Liver (tissue), 9 donors: ENCODE measurements around the gene RAB5B. TPM values are rescaled to one million over a fixed set of nuclear protein-coding genes. Genes with fewer than 3 reads are reported as not detected.

Source experiments
- DNase-seq: peaks from one replicate; pipeline ENCODE4 v3.0.0-alpha.2; 2017; ENCODE audit warnings: low spot score
- H3K27ac ChIP-seq, 2 donors: one replicate each; pipeline ENCODE4 v1.7.0; 2013; ENCODE audit warnings: inconsistent platforms in 2 of 2, low read length in 2 of 2, control low read depth in 1 of 2, low read depth in 1 of 2, mild to moderate bottlenecking in 1 of 2
- H3K27me3 ChIP-seq, 4 donors: one replicate each; pipeline versions ENCODE4 v1.6.1 to v1.7.0; 2013; ENCODE audit warnings: low read length in 3 of 4, inconsistent platforms in 1 of 4, mild to moderate bottlenecking in 1 of 4, moderate library complexity in 1 of 4; ENCODE audit not compliant: control insufficient read depth in 4 of 4, insufficient read depth in 4 of 4
- H3K36me3 ChIP-seq, 4 donors: one replicate each; pipeline versions ENCODE4 v1.6.1 to v1.7.0; 2013; ENCODE audit warnings: low read length in 3 of 4, mild to moderate bottlenecking in 3 of 4, low read depth in 1 of 4, moderate library complexity in 1 of 4; ENCODE audit not compliant: control insufficient read depth in 4 of 4, insufficient read depth in 3 of 4
- H3K4me1 ChIP-seq, 4 donors: one replicate each; pipeline versions ENCODE4 v1.6.1 to v1.7.0; 2013; ENCODE audit warnings: low read length in 3 of 4, mild to moderate bottlenecking in 3 of 4, moderate library complexity in 1 of 4; ENCODE audit not compliant: control insufficient read depth in 4 of 4, insufficient read depth in 4 of 4
- H3K4me3 ChIP-seq, 3 donors: one replicate each; pipeline versions ENCODE4 v1.6.1 to v1.7.0; 2013; ENCODE audit warnings: low read length in 3 of 3, control low read depth in 1 of 3, low read depth in 1 of 3, mild to moderate bottlenecking in 1 of 3
- H3K9ac ChIP-seq, 2 donors: one replicate each; pipeline ENCODE4 v1.7.0; 2013; ENCODE audit warnings: low read length in 2 of 2, mild to moderate bottlenecking in 2 of 2, moderate library complexity in 2 of 2, control low read depth in 1 of 2, low read depth in 1 of 2
- H3K9me3 ChIP-seq, 4 donors: one replicate each; pipeline versions ENCODE4 v1.6.1 to v1.7.0; 2013; ENCODE audit warnings: low read length in 3 of 4; ENCODE audit not compliant: control insufficient read depth in 4 of 4
- EGR1 ChIP-seq, 2 donors: IDR thresholded peaks; 2 replicates each; pipeline ENCODE4 v1.6.1; 2016 to 2018; ENCODE audit warnings: antibody characterized with exemption in 2 of 2, low read depth in 2 of 2
- FOXA1 ChIP-seq: IDR thresholded peaks from 2 replicates; pipeline ENCODE4 v1.6.1; 2016; ENCODE audit warnings: antibody characterized with exemption
- FOXA2 ChIP-seq: IDR thresholded peaks from 2 replicates; pipeline ENCODE4 v1.6.1; 2016; ENCODE audit warnings: antibody characterized with exemption
- GABPA ChIP-seq, 2 donors: IDR thresholded peaks in 1 of 2; conservative IDR thresholded peaks in 1 of 2; 2 replicates each; pipeline ENCODE4 v1.6.1; 2016; ENCODE audit warnings: antibody characterized with exemption in 2 of 2, mild to moderate bottlenecking in 1 of 2, moderate library complexity in 1 of 2
- HNF4A ChIP-seq, 2 donors: conservative IDR thresholded peaks; 2 replicates each; pipeline ENCODE4 v1.6.1; 2016; ENCODE audit warnings: antibody characterized with exemption in 2 of 2, mild to moderate bottlenecking in 2 of 2
- HNF4G ChIP-seq: IDR thresholded peaks from 2 replicates; pipeline ENCODE4 v1.6.1; 2016; ENCODE audit warnings: antibody characterized with exemption
- JUND ChIP-seq, 2 donors: IDR thresholded peaks; 2 replicates each; pipeline ENCODE4 v1.6.1; 2016; ENCODE audit warnings: antibody characterized with exemption in 2 of 2
- NR2F2 ChIP-seq: IDR thresholded peaks from 2 replicates; pipeline ENCODE4 v1.6.1; 2016; ENCODE audit warnings: antibody characterized with exemption
- RAD21 ChIP-seq, 2 donors: IDR thresholded peaks; 2 replicates each; pipeline ENCODE4 v1.6.1; 2016; ENCODE audit warnings: antibody characterized with exemption in 2 of 2, mild to moderate bottlenecking in 2 of 2
- RXRA ChIP-seq, 2 donors: IDR thresholded peaks; 2 replicates each; pipeline ENCODE4 v1.6.1; 2017 to 2018; ENCODE audit warnings: antibody characterized with exemption in 2 of 2, mild to moderate bottlenecking in 1 of 2
- SP1 ChIP-seq: IDR thresholded peaks from 2 replicates; pipeline ENCODE4 v1.6.1; 2018; ENCODE audit warnings: antibody characterized with exemption, mild to moderate bottlenecking
- TAF1 ChIP-seq: conservative IDR thresholded peaks from 2 replicates; pipeline ENCODE4 v1.6.1; 2016; ENCODE audit warnings: antibody characterized with exemption, mild to moderate bottlenecking
- WGBS: extraction: QIAGEN DNeasy Blood & Tissue Kit; methylation state at CpG from one replicate; pipeline ENCODE4 v1.1.7; 2013; 5-methylcytosine and 5-hydroxymethylcytosine counted together
- polyA plus RNA-seq, 2 donors: library from polyadenylated mRNA; stranded (reverse) in 1 of 2; unstranded in 1 of 2; fragments of 200-250 nt in 1 of 2; fragments of >200 nt in 1 of 2; fragmentation: Nextera tagmentation in 1 of 2; extraction: Ambion mirVana in 1 of 2; gene quantifications; one replicate each; pipeline versions ENCODE4 v1.2.1 to v1.2.3, GENCODE V29; 2013 to 2015
- total RNA-seq, 2 donors: library from RNA; depleted of rRNA; stranded (reverse); fragments of >200 nt; gene quantifications; one replicate each; pipeline ENCODE4 v1.2.3, GENCODE V29; 2014
- TF ChIP-seq, protein P1 (sequence below): fragments of 150-350 bp; IDR thresholded peaks from 2 replicates; pipeline ENCODE4 v1.5.1; 2017; ENCODE audit warnings: improper control_type of control experiment, low read depth, low read length; ENCODE audit not compliant: missing input control
- TF ChIP-seq, protein P2 (sequence below): IDR thresholded peaks from 2 replicates; pipeline ENCODE4 v1.6.1; 2016; ENCODE audit warnings: antibody characterized with exemption
- TF ChIP-seq, protein P3 (sequence below): IDR thresholded peaks from 2 replicates; pipeline ENCODE4 v1.6.1; 2016; ENCODE audit warnings: antibody characterized with exemption
- TF ChIP-seq, protein P4 (sequence below): IDR thresholded peaks from 2 replicates; pipeline ENCODE4 v1.6.1; 2016; ENCODE audit warnings: antibody characterized with exemption
- donor health status: healthy.
- donor health status: healthy.
- donor health status: healthy.
- donor health status: healthy.
- donor health status: healthy.

RAB5B gene
- total and polyA plus RNA-seq, 4 donors = 20.7 to 44.0 (median 38.4) TPM

DNA sequence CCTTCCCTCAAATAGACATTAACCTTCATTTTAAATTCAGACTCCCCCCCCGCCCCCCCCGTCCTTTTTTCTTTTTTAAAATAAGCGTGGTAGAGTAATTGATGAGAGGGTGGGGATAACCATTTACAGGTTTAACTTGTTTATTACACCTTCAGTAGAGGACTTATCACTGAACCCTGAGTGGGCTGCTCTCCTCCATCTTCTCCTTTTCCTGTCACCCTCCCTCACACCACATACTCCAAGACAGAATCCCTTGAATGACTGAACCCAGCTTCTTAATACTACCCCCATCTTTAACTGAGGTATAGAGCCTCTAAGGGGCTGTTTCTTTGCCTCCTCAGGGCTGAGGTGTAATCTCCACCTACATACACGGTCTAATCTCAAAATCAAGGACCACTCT is 43.3 kb downstream of the RAB5B start (continued):
- TF ChIP-seq, protein P1, sequence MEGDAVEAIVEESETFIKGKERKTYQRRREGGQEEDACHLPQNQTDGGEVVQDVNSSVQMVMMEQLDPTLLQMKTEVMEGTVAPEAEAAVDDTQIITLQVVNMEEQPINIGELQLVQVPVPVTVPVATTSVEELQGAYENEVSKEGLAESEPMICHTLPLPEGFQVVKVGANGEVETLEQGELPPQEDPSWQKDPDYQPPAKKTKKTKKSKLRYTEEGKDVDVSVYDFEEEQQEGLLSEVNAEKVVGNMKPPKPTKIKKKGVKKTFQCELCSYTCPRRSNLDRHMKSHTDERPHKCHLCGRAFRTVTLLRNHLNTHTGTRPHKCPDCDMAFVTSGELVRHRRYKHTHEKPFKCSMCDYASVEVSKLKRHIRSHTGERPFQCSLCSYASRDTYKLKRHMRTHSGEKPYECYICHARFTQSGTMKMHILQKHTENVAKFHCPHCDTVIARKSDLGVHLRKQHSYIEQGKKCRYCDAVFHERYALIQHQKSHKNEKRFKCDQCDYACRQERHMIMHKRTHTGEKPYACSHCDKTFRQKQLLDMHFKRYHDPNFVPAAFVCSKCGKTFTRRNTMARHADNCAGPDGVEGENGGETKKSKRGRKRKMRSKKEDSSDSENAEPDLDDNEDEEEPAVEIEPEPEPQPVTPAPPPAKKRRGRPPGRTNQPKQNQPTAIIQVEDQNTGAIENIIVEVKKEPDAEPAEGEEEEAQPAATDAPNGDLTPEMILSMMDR = no peak
- TF ChIP-seq SP1 (no peak), NR2F2 (no peak), RXRA (IDR thresholded peaks at IDR 0.05) (no peak), GABPA (IDR thresholded peaks at IDR 0.05 in 1 of 2, conservative IDR thresholded peaks at IDR 0.05 in 1 of 2) (no peak), HNF4A (conservative IDR thresholded peaks at IDR 0.05) (no peak), FOXA2 (no peak)
- TF ChIP-seq, protein P2, sequence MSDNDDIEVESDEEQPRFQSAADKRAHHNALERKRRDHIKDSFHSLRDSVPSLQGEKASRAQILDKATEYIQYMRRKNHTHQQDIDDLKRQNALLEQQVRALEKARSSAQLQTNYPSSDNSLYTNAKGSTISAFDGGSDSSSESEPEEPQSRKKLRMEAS = no peak

DNA sequence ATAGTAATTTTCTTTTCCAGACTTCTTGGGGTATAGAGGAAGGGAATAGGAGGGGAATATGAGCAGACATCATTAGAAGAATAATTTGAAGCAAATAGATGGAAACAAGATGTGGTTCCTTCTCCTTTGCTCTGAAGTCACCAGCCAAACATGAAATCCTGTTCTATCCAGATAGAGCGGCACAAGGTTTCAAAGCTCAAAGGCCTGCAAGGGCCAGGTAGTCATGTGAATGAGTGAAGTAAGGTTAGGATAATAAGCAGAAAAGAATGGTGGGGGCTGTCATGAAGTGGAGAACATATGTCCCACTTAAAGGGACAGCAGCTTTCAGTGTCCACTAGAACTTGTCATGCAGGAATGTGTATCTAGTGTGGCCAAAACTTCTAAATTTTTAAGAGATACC is 44.5 kb downstream of the RAB5B start:
- DNase-seq = no peak
- no peak overlapping the region for H3K9ac ChIP-seq
- no peak overlapping the region for H3K27ac ChIP-seq
- TF ChIP-seq EGR1 (IDR thresholded peaks at IDR 0.05; ENCODE audit: low read depth in 2 of 2) (no peak), FOXA1 (no peak), NR2F2 (no peak), RAD21 (IDR thresholded peaks at IDR 0.05) (no peak), HNF4G (no peak), JUND (IDR thresholded peaks at IDR 0.05) (no peak), HNF4A (conservative IDR thresholded peaks at IDR 0.05) (no peak), GABPA (IDR thresholded peaks at IDR 0.05 in 1 of 2, conservative IDR thresholded peaks at IDR 0.05 in 1 of 2) (no peak), RXRA (IDR thresholded peaks at IDR 0.05) (no peak), SP1 (no peak), TAF1 (no peak)
- TF ChIP-seq, protein P3, sequence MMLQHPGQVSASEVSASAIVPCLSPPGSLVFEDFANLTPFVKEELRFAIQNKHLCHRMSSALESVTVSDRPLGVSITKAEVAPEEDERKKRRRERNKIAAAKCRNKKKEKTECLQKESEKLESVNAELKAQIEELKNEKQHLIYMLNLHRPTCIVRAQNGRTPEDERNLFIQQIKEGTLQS = no peak
- TF ChIP-seq, protein P2 = no peak
- TF ChIP-seq, protein P1 = no peak
- TF ChIP-seq, protein P4, sequence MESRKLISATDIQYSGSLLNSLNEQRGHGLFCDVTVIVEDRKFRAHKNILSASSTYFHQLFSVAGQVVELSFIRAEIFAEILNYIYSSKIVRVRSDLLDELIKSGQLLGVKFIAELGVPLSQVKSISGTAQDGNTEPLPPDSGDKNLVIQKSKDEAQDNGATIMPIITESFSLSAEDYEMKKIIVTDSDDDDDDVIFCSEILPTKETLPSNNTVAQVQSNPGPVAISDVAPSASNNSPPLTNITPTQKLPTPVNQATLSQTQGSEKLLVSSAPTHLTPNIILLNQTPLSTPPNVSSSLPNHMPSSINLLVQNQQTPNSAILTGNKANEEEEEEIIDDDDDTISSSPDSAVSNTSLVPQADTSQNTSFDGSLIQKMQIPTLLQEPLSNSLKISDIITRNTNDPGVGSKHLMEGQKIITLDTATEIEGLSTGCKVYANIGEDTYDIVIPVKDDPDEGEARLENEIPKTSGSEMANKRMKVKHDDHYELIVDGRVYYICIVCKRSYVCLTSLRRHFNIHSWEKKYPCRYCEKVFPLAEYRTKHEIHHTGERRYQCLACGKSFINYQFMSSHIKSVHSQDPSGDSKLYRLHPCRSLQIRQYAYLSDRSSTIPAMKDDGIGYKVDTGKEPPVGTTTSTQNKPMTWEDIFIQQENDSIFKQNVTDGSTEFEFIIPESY = no peak
- H3K4me1 ChIP-seq = peaks cover 0 to 9% (median 3%) of the 10 kb centered on the region in 4 donors
- H3K36me3 ChIP-seq = no peaks in the 10 kb centered on the region
- WGBS = 100% methylated on average over 1 of the region's 1 CpG
- H3K4me3 ChIP-seq = no peak overlapping the region
- H3K9me3 ChIP-seq = no peaks in the 10 kb centered on the region
- no peaks in the 10 kb centered on the region for H3K27me3 ChIP-seq
